Hindlimb muscle (tissue), 1 donor: ENCODE data around the gene LILRA1. TPM values are rescaled to one million over a fixed set of nuclear protein-coding genes. Genes with fewer than 3 reads are reported as not detected.
"Not testable (repeated sequence)": the region's sequence is repeated elsewhere in the genome, so short reads cannot be mapped to it uniquely, and the experiment has no call there.

Source experiments
- DNase-seq: peaks from one replicate; pipeline ENCODE4 v3.0.0-alpha.2; 2013
- polyA plus RNA-seq: library from polyadenylated mRNA; unstranded; fragments of 120-200 nt; gene quantifications from one replicate; pipeline ENCODE4 v1.2.1, GENCODE V29; 2013; ENCODE audit not compliant: insufficient read length

Gene LILRA1
- polyA plus RNA-seq, 1 donor: 0.56 TPM

- not testable (repeated sequence) for DNase-seq
Observed at GRCh38 chr19:54578268-54578667, 15.2 kb upstream of the LILRA1 start.

GRCh38 chr19:54586397-54586796, 7.0 kb upstream of the LILRA1 start:
- no peak for DNase-seq

GRCh38 chr19:54587026-54587425, 6.4 kb upstream of the LILRA1 start:
- no peak for DNase-seq

- DNase-seq: not testable (repeated sequence)
Observed at GRCh38 chr19:54593931-54594626, 647 bp downstream of the LILRA1 start.

- no peak for DNase-seq
Observed at GRCh38 chr19:54594737-54595136, 1.3 kb downstream of the LILRA1 start.

GRCh38 chr19:54595680-54596436, 2.4 kb downstream of the LILRA1 start:
- DNase-seq: not testable (repeated sequence)

- DNase-seq: no peak
Observed at GRCh38 chr19:54600212-54600611, 6.8 kb downstream of the LILRA1 start.

GRCh38 chr19:54606230-54606629, 12.8 kb downstream of the LILRA1 start:
- no peak for DNase-seq

GRCh38 chr19:54606891-54607784, 13.7 kb downstream of the LILRA1 start:
- no peak for DNase-seq

- no peak for DNase-seq
Observed at GRCh38 chr19:54607785-54608150, 14.3 kb downstream of the LILRA1 start.

- DNase-seq: no peak
Observed at GRCh38 chr19:54608205-54608604, 14.8 kb downstream of the LILRA1 start.

GRCh38 chr19:54608792-54609191, 15.4 kb downstream of the LILRA1 start:
- DNase-seq: no peak

- no peak for DNase-seq
Observed at GRCh38 chr19:54609356-54609791, 15.9 kb downstream of the LILRA1 start.

- no peak for DNase-seq
Observed at GRCh38 chr19:54612428-54612827, 19.0 kb downstream of the LILRA1 start.

- DNase-seq: no peak
Observed at GRCh38 chr19:54614726-54615125, 21.3 kb downstream of the LILRA1 start.

GRCh38 chr19:54616057-54616456, 22.6 kb downstream of the LILRA1 start:
- no peak for DNase-seq

GRCh38 chr19:54616821-54617560, 23.6 kb downstream of the LILRA1 start:
- no peak for DNase-seq

- no peak for DNase-seq
Observed at GRCh38 chr19:54620464-54620863, 27.0 kb downstream of the LILRA1 start.

GRCh38 chr19:54622431-54622830, 29.0 kb downstream of the LILRA1 start:
- DNase-seq: no peak

GRCh38 chr19:54624234-54624633, 30.8 kb downstream of the LILRA1 start:
- not testable (repeated sequence) for DNase-seq

GRCh38 chr19:54624934-54625730, 31.7 kb downstream of the LILRA1 start:
- not testable (repeated sequence) for DNase-seq
